Measurements from ENCODE around the gene STRN. TPM values are rescaled to one million over a fixed set of nuclear protein-coding genes. Genes with fewer than 3 reads are reported as not detected.

The STRN gene
- total RNA-seq (10 to 100 TPM; 12.3 to 36.9 (median 22.6) TPM), polyA plus RNA-seq (10 to 100 TPM in 1 of 3 donors, 1 to 10 TPM in 2; 2.6 to 13.4 (median 3.4) TPM)
- long read RNA-seq, donor 1: 0 reads
- long read RNA-seq, donor 2, full-length matches to known transcripts: 1 of 1 reads
- long read RNA-seq, donor 2, partial matches to known transcripts: 0 of 1 reads
- long read RNA-seq, donor 2, other reads (novel, unspliced or antisense): 0 of 1 reads
- long read RNA-seq, donor 3: 0 reads
- long read RNA-seq, donor 4, full-length matches to known transcripts: 1 of 2 reads
- long read RNA-seq, donor 4, partial matches to known transcripts: 1 of 2 reads
- long read RNA-seq, donor 4, other reads (novel, unspliced or antisense): 0 of 2 reads
- long read RNA-seq, donor 5, full-length matches to known transcripts: 3 of 6 reads
- long read RNA-seq, donor 5, partial matches to known transcripts: 1 of 6 reads
- long read RNA-seq, donor 5, other reads (novel, unspliced or antisense): 2 of 6 reads
- long read RNA-seq, donor 6: 0 reads
- long read RNA-seq, donor 7: 0 reads
- long read RNA-seq, donor 8, full-length matches to known transcripts: 1 of 1 reads
- long read RNA-seq, donor 8, partial matches to known transcripts: 0 of 1 reads
- long read RNA-seq, donor 8, other reads (novel, unspliced or antisense): 0 of 1 reads
- long read RNA-seq, donor 9: 0 reads
- long read RNA-seq, donor 10: 0 reads

GRCh38 chr2:36966370-36967235 lies at the start of gene STRN:
STRN (minus strand) TSS chr2:36966536; CDS start chr2:36966463, 73 bp downstream.
- Histone ChIP-seq H3K27ac (peak within 1 kb of the TSS in 4 of 5 donors; percentile 76 to 92 (median 86)), H3K4me1 (replicated peaks in 1 of 2) (peaks cover 0 to 18% of the 10 kb centered on the region in 2 donors), H3K27me3 (no peaks in the 10 kb centered on the region), H3K4me3 (peak within 1 kb of the TSS; percentile 43 to 99 (median 78)), H3K36me3 (replicated peaks in 1 of 2) (no peaks in the 10 kb centered on the region), H3K9me3 (replicated peaks in 1 of 3) (no peaks in the 10 kb centered on the region)
- WGBS, 4 donors: 0 to 1% (median 0%) methylated on average over 19 to 91 of the region's 91 CpGs
- intact Hi-C loops (cut with DNase I): no loop called here
- DNase-seq: peak; percentile 96 to 98 (median 97)
- TF ChIP-seq CTCF (IDR thresholded peaks at IDR 0.05): no peak
- peak; percentile 70 to 89 for TF ChIP-seq POLR2A (IDR thresholded peaks at IDR 0.05)

- 84 to 96% (median 92%) methylated on average over 4 of the region's 4 CpGs for WGBS, 4 donors
- no peak for DNase-seq
- no peak overlapping the region for H3K4me3 ChIP-seq
- no peaks in the 10 kb centered on the region for H3K27me3 ChIP-seq
- intact Hi-C loops (cut with DNase I): no loop called here
- H3K27ac ChIP-seq: no peak overlapping the region
- no peaks in the 10 kb centered on the region for H3K9me3 ChIP-seq (replicated peaks in 1 of 3)
- TF ChIP-seq POLR2A (IDR thresholded peaks at IDR 0.05) (no peak), CTCF (IDR thresholded peaks at IDR 0.05) (no peak)
- H3K36me3 ChIP-seq (replicated peaks in 1 of 2): peaks cover 0 to 39% of the 10 kb centered on the region in 2 donors
- H3K4me1 ChIP-seq (replicated peaks in 1 of 2): no peaks in the 10 kb centered on the region
Observed at GRCh38 chr2:37013315-37013641, 46.9 kb upstream of the STRN start.

- no peak for DNase-seq
- no peak for TF ChIP-seq CTCF (IDR thresholded peaks at IDR 0.05)
- no peak for TF ChIP-seq POLR2A (IDR thresholded peaks at IDR 0.05)
- H3K4me1 ChIP-seq (replicated peaks in 1 of 2): no peaks in the 10 kb centered on the region
- no peak overlapping the region for H3K27ac ChIP-seq
- WGBS, 4 donors: 75 to 85% (median 80%) methylated on average over 5 of the region's 5 CpGs
- no peaks in the 10 kb centered on the region for H3K27me3 ChIP-seq
- H3K4me3 ChIP-seq: no peak overlapping the region
- no peaks in the 10 kb centered on the region for H3K9me3 ChIP-seq (replicated peaks in 1 of 3)
- intact Hi-C loops (cut with DNase I): no loop called here
- H3K36me3 ChIP-seq (replicated peaks in 1 of 2): peaks cover 0 to 37% of the 10 kb centered on the region in 2 donors
Observed at GRCh38 chr2:37011130-37011529, 44.8 kb upstream of the STRN start.
